ENCODE results near the gene TSACC.

TSACC gene

GRCh38 chr1:156356262-156356874 is 18.0 kb downstream of the TSACC start:
- H3K4me2 ChIP-seq (ENCODE audit: low read length): peak overlapping the region; percentile 54
- no peaks in the 10 kb centered on the region for H3F3A ChIP-seq (ENCODE audit: control insufficient read depth, insufficient read depth)
- H3K9me3 ChIP-seq (ENCODE audit: control insufficient read depth, insufficient read depth, low read length): no peaks in the 10 kb centered on the region
- H4K20me1 ChIP-seq (ENCODE audit: control insufficient read depth, insufficient read depth, low read depth, low read length): no peaks in the 10 kb centered on the region
- H3K27ac ChIP-seq (ENCODE audit: low read depth, low read length): no peak overlapping the region
- TF ChIP-seq EZH2phosphoT487 (IDR thresholded peaks at IDR 0.05; ENCODE audit: borderline replicate concordance, low read length) (no peak), CTCF (IDR thresholded peaks at IDR 0.05; ENCODE audit: low read depth, low read length, poor library complexity, severe bottlenecking) (no peak)
- peaks cover 10% of the 10 kb centered on the region for H3K4me1 ChIP-seq (ENCODE audit: control insufficient read depth, low read length)
- no peak overlapping the region for H3K4me3 ChIP-seq (ENCODE audit: low read length)
- no peaks in the 10 kb centered on the region for H3K79me2 ChIP-seq (ENCODE audit: control insufficient read depth, low read length)
- no peaks in the 10 kb centered on the region for H3K9me2 ChIP-seq (replicated peaks; ENCODE audit: control insufficient read depth, low read length)
- H3K27me3 ChIP-seq (ENCODE audit: control insufficient read depth, low read length): peaks cover 35% of the 10 kb centered on the region
- H3K36me3 ChIP-seq (ENCODE audit: control insufficient read depth, low read length): no peaks in the 10 kb centered on the region

- Histone ChIP-seq H3K4me1 (ENCODE audit: control insufficient read depth, low read length) (peaks cover 10% of the 10 kb centered on the region), H3K9me3 (ENCODE audit: control insufficient read depth, insufficient read depth, low read length) (no peaks in the 10 kb centered on the region), H3K27ac (ENCODE audit: low read depth, low read length) (no peak overlapping the region), H3K4me3 (ENCODE audit: low read length) (0 out of 2 replicates have a peak overlapping the region, but pooled peaks have one; percentile 12), H3K4me2 (ENCODE audit: low read length) (peak overlapping the region; percentile 54), H3F3A (ENCODE audit: control insufficient read depth, insufficient read depth) (no peaks in the 10 kb centered on the region), H3K79me2 (ENCODE audit: control insufficient read depth, low read length) (no peaks in the 10 kb centered on the region), H3K9me2 (replicated peaks; ENCODE audit: control insufficient read depth, low read length) (no peaks in the 10 kb centered on the region), H3K36me3 (ENCODE audit: control insufficient read depth, low read length) (no peaks in the 10 kb centered on the region), H4K20me1 (ENCODE audit: control insufficient read depth, insufficient read depth, low read depth, low read length) (no peaks in the 10 kb centered on the region), H3K27me3 (ENCODE audit: control insufficient read depth, low read length) (peaks cover 32% of the 10 kb centered on the region)
- peak; percentile 99 for TF ChIP-seq CTCF (IDR thresholded peaks at IDR 0.05; ENCODE audit: low read depth, low read length, poor library complexity, severe bottlenecking)
- no peak for TF ChIP-seq EZH2phosphoT487 (IDR thresholded peaks at IDR 0.05; ENCODE audit: borderline replicate concordance, low read length)
Observed at GRCh38 chr1:156356875-156357534, 18.7 kb downstream of the TSACC start.

- H3K27ac ChIP-seq (ENCODE audit: low read depth, low read length): no peak overlapping the region
- H3K36me3 ChIP-seq (ENCODE audit: control insufficient read depth, low read length): no peaks in the 10 kb centered on the region
- no peaks in the 10 kb centered on the region for H3K9me3 ChIP-seq (ENCODE audit: control insufficient read depth, insufficient read depth, low read length)
- no peak overlapping the region for H3K4me2 ChIP-seq (ENCODE audit: low read length)
- H3K4me1 ChIP-seq (ENCODE audit: control insufficient read depth, low read length): peaks cover 10% of the 10 kb centered on the region
- no peak overlapping the region for H3K4me3 ChIP-seq (ENCODE audit: low read length)
- no peaks in the 10 kb centered on the region for H3K79me2 ChIP-seq (ENCODE audit: control insufficient read depth, low read length)
- TF ChIP-seq EZH2phosphoT487 (IDR thresholded peaks at IDR 0.05; ENCODE audit: borderline replicate concordance, low read length): no peak
- TF ChIP-seq CTCF (IDR thresholded peaks at IDR 0.05; ENCODE audit: low read depth, low read length, poor library complexity, severe bottlenecking): no peak
- peaks cover 32% of the 10 kb centered on the region for H3K27me3 ChIP-seq (ENCODE audit: control insufficient read depth, low read length)
- H3K9me2 ChIP-seq (replicated peaks; ENCODE audit: control insufficient read depth, low read length): no peaks in the 10 kb centered on the region
- no peaks in the 10 kb centered on the region for H4K20me1 ChIP-seq (ENCODE audit: control insufficient read depth, insufficient read depth, low read depth, low read length)
- H3F3A ChIP-seq (ENCODE audit: control insufficient read depth, insufficient read depth): no peaks in the 10 kb centered on the region
Observed at GRCh38 chr1:156357977-156358376, 19.7 kb downstream of the TSACC start.
